Neural progenitor cell (in vitro differentiated cells): Measurements from ENCODE around the gene ACTR5. TPM values are rescaled to one million over a fixed set of nuclear protein-coding genes. Genes with fewer than 3 reads are reported as not detected.
A peak's percentile ranks its signal among the peaks of the same experiment; 100 is the strongest.

Source experiments
- DNase-seq: peaks from one replicate; pipeline ENCODE4 v3.0.0-alpha.2; 2016; ENCODE audit warnings: low spot score
- H2AFZ ChIP-seq: fragments of 200-600 bp; sonication (generic); replicated peaks from 2 replicates; pipeline ENCODE4 v1.6.1; 2016; ENCODE audit warnings: antibody characterized with exemption
- H3F3A ChIP-seq: fragments of 200-600 bp; sonication (generic); 2 replicates; pipeline ENCODE4 v1.6.1; 2016; ENCODE audit warnings: antibody characterized with exemption, low read depth
- H3K27ac ChIP-seq: fragments of 200-600 bp; sonication (generic); 2 replicates; pipeline ENCODE4 v1.5.1; 2016; ENCODE audit warnings: mild to moderate bottlenecking
- H3K27me3 ChIP-seq: fragments of 200-600 bp; sonication (generic); 2 replicates; pipeline ENCODE4 v1.6.1; 2016; ENCODE audit warnings: mild to moderate bottlenecking, moderate library complexity
- H3K36me3 ChIP-seq: fragments of 200-600 bp; sonication (generic); 2 replicates; pipeline ENCODE4 v1.5.1; 2016
- H3K4me1 ChIP-seq: fragments of 200-600 bp; sonication (generic); 2 replicates; pipeline ENCODE4 v1.6.1; 2016; ENCODE audit warnings: mixed run types
- H3K4me2 ChIP-seq: fragments of 200-600 bp; sonication (generic); 2 replicates; pipeline ENCODE4 v1.6.1; 2016
- H3K4me3 ChIP-seq: fragments of 200-600 bp; sonication (generic); 2 replicates; pipeline ENCODE4 v1.5.1; 2016
- H3K79me2 ChIP-seq: fragments of 200-600 bp; sonication (generic); 2 replicates; pipeline ENCODE4 v1.6.1; 2016; ENCODE audit warnings: low read depth
- H3K9ac ChIP-seq: fragments of 200-600 bp; sonication (generic); 2 replicates; pipeline ENCODE4 v1.6.1; 2016
- H3K9me3 ChIP-seq: fragments of 200-600 bp; sonication (generic); 2 replicates; pipeline ENCODE4 v1.5.1; 2016; ENCODE audit warnings: low read depth
- H4K20me1 ChIP-seq: fragments of 200-600 bp; sonication (generic); 2 replicates; pipeline ENCODE4 v1.6.1; 2016; ENCODE audit warnings: low read depth
- H3K27ac Mint-ChIP-seq: 3 replicates; pipeline ENCODE4 v1.8.0; 2021; ENCODE audit warnings: mixed read lengths
- H3K27me3 Mint-ChIP-seq: 2 replicates; pipeline ENCODE4 v1.8.0; 2022; ENCODE audit warnings: low read depth, mild to moderate bottlenecking, inconsistent platforms, moderate library complexity, mixed read lengths; ENCODE audit not compliant: insufficient read depth
- H3K36me3 Mint-ChIP-seq: 3 replicates; pipeline ENCODE4 v1.8.0; 2021; ENCODE audit warnings: mixed read lengths
- H3K4me1 Mint-ChIP-seq: 3 replicates; pipeline ENCODE4 v1.8.0; 2021; ENCODE audit warnings: mixed read lengths
- H3K4me3 Mint-ChIP-seq: 3 replicates; pipeline ENCODE4 v1.8.0; 2021; ENCODE audit warnings: mild to moderate bottlenecking, moderate library complexity, mixed read lengths
- H3K9me3 Mint-ChIP-seq: 3 replicates; pipeline ENCODE4 v1.8.0; 2020; ENCODE audit warnings: mixed read lengths
- CTCF ChIP-seq: fragments of 200-600 bp; sonication (generic); IDR thresholded peaks from 2 replicates; pipeline ENCODE4 v1.5.1; 2017; ENCODE audit warnings: antibody characterized with exemption, mild to moderate bottlenecking
- EZH2 ChIP-seq: fragments of 200-600 bp; sonication (generic); IDR thresholded peaks from 2 replicates; pipeline ENCODE4 v1.6.1; 2017; ENCODE audit warnings: antibody characterized with exemption, mild to moderate bottlenecking, moderate library complexity
- EZH2phosphoT487 ChIP-seq: fragments of 200-600 bp; sonication (generic); IDR thresholded peaks from 2 replicates; pipeline ENCODE4 v1.6.1; 2017; ENCODE audit warnings: antibody characterized with exemption
- total RNA-seq: library from RNA; depleted of rRNA; stranded (reverse); fragments of >200 nt; gene quantifications from 2 replicates; pipeline ENCODE4 v1.2.3, GENCODE V29; 2015; ENCODE audit warnings: low replicate concordance

ACTR5 gene
- total RNA-seq, 1 donor from 2014 or later = 9.2 TPM

DNA sequence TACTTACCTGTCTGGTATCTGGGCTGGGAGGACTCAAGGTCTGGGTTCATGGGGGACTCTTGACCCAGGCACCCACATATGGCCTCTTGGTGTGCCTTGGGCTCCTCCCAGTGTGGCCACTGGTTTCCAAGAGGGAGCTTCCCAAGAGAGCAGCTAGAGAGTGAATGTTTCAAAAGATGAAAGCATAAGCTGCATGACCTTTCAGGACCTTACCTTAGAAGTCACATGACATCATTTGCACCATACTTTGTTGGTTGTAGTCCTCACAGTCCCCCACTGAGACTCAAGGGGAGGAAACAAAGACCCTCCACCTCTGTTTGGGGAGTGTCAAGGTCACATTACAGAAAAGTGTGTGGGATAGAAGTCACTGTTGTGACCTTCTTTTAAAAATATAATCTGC is 13.9 kb downstream of the ACTR5 start:
- H3K9me3 ChIP-seq = no peaks in the 10 kb centered on the region
- Mint-ChIP-seq H3K9me3 (no peaks in the 10 kb centered on the region), H3K27ac (no peak overlapping the region), H3K4me3 (no peak overlapping the region), H3K36me3 (peaks cover 31% of the 10 kb centered on the region), H3K27me3 (no peaks in the 10 kb centered on the region), H3K4me1 (peaks cover 2% of the 10 kb centered on the region)
- H3K27me3 ChIP-seq = no peaks in the 10 kb centered on the region
- no peak overlapping the region for H3K9ac ChIP-seq
- no peaks in the 10 kb centered on the region for H3K4me1 ChIP-seq
- H2AFZ ChIP-seq = no peak overlapping the region
- H4K20me1 ChIP-seq = no peaks in the 10 kb centered on the region
- H3F3A ChIP-seq = no peaks in the 10 kb centered on the region
- no peak overlapping the region for H3K27ac ChIP-seq
- H3K4me3 ChIP-seq = no peak overlapping the region
- H3K36me3 ChIP-seq = no peaks in the 10 kb centered on the region
- TF ChIP-seq EZH2phosphoT487 (no peak), CTCF (no peak), EZH2 (no peak)
- no peak overlapping the region for H3K4me2 ChIP-seq
- H3K79me2 ChIP-seq = no peaks in the 10 kb centered on the region
- DNase-seq = no peak

- H3K4me3 ChIP-seq = no peak overlapping the region
- no peaks in the 10 kb centered on the region for H3F3A ChIP-seq
- no peak overlapping the region for H3K4me2 ChIP-seq
- no peak overlapping the region for H2AFZ ChIP-seq
- H4K20me1 ChIP-seq = no peaks in the 10 kb centered on the region
- H3K4me1 ChIP-seq = no peaks in the 10 kb centered on the region
- H3K27ac ChIP-seq = no peak overlapping the region
- H3K36me3 Mint-ChIP-seq = peaks cover 34% of the 10 kb centered on the region
- DNase-seq = no peak
- no peaks in the 10 kb centered on the region for H3K9me3 Mint-ChIP-seq
- no peak for TF ChIP-seq EZH2
- TF ChIP-seq EZH2phosphoT487 = no peak
- TF ChIP-seq CTCF = no peak
- no peaks in the 10 kb centered on the region for H3K79me2 ChIP-seq
- H3K27ac Mint-ChIP-seq = no peak overlapping the region
- no peaks in the 10 kb centered on the region for H3K9me3 ChIP-seq
- peaks cover 2% of the 10 kb centered on the region for H3K4me1 Mint-ChIP-seq
- no peaks in the 10 kb centered on the region for H3K27me3 ChIP-seq
- H3K36me3 ChIP-seq = no peaks in the 10 kb centered on the region
- H3K27me3 Mint-ChIP-seq = no peaks in the 10 kb centered on the region
- H3K9ac ChIP-seq = no peak overlapping the region
- H3K4me3 Mint-ChIP-seq = no peak overlapping the region
Observed at GRCh38 chr20:38763616-38764015, 15.4 kb downstream of the ACTR5 start.

GRCh38 chr20:38764567-38765318 is 16.5 kb downstream of the ACTR5 start:
- no peak overlapping the region for H3K4me3 Mint-ChIP-seq

More at GRCh38 chr20:38764567-38765318, 16.5 kb downstream of the ACTR5 start:
- H3K36me3 Mint-ChIP-seq = peaks cover 39% of the 10 kb centered on the region
- Histone ChIP-seq H3K4me3 (no peak overlapping the region), H2AFZ (no peak overlapping the region), H3K27me3 (no peaks in the 10 kb centered on the region), H3K4me1 (no peaks in the 10 kb centered on the region), H3K9ac (no peak overlapping the region), H3K79me2 (no peaks in the 10 kb centered on the region), H3K27ac (no peak overlapping the region), H3K4me2 (no peak overlapping the region), H4K20me1 (no peaks in the 10 kb centered on the region), H3F3A (no peaks in the 10 kb centered on the region), H3K36me3 (no peaks in the 10 kb centered on the region), H3K9me3 (no peaks in the 10 kb centered on the region)
- H3K27ac Mint-ChIP-seq = peak overlapping the region; percentile 70
- no peaks in the 10 kb centered on the region for H3K9me3 Mint-ChIP-seq
- TF ChIP-seq CTCF = no peak
- TF ChIP-seq EZH2 = no peak
- no peak for TF ChIP-seq EZH2phosphoT487
- H3K27me3 Mint-ChIP-seq = no peaks in the 10 kb centered on the region
- peaks cover 2% of the 10 kb centered on the region for H3K4me1 Mint-ChIP-seq
- no peak for DNase-seq
